SK-N-SH treated with all-trans-retinoic acid at 6 μM for 48 hours (cell line): ENCODE results near the gene GYG1.

Experiments used
- PPARA ChIP-seq: fragments of 250-450 bp; sonication (Bioruptor Pico); IDR thresholded peaks from 2 replicates; pipeline ENCODE4 v1.5.0; 2020; ENCODE audit warnings: mild to moderate bottlenecking, borderline replicate concordance
- ZFP3 ChIP-seq: fragments of 250-450 bp; sonication (Bioruptor Pico); IDR thresholded peaks from 2 replicates; pipeline ENCODE4 v1.5.0; 2020; ENCODE audit warnings: mild to moderate bottlenecking, moderate library complexity
- ZFP30 ChIP-seq: fragments of 450-650 bp; formaldehyde crosslinking; IDR thresholded peaks from 2 replicates; pipeline ENCODE4 v1.5.0; 2022; ENCODE audit warnings: mild to moderate bottlenecking, moderate library complexity
- TF ChIP-seq, protein P1 (sequence below): fragments of 250-450 bp; sonication (Bioruptor Pico); IDR thresholded peaks from 2 replicates; pipeline ENCODE4 v1.8.0; 2020; ENCODE audit warnings: mild to moderate bottlenecking, moderate library complexity, borderline replicate concordance
- TF ChIP-seq, protein P2 (sequence below): fragments of 250-450 bp; sonication (Bioruptor Pico); IDR thresholded peaks from 2 replicates; pipeline ENCODE4 v1.5.1; 2020; ENCODE audit warnings: low read depth, mild to moderate bottlenecking, moderate library complexity

DNA sequence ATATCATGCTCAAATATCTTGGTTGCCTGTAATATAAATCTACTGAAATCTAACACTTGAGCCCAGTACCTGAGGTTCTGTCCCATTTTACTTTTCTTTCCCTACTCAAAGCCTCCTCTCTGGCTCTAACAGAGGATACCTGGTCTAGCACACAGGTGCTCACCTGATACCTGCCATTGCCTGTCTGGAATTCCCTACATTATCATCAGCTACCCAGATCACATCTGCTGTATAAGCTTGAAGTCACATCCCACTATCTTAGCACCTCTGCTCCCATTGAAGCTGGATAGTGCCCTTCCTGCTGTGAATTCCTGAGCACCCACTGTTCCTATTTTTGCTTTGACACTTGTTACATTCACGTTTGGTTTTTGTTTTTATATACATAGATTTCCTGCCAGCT, 30.5 kb downstream of the GYG1 start:
- TF ChIP-seq ZFP30 (CRISPR knock-in tag) (no peak), PPARA (no peak), ZFP3 (CRISPR knock-in tag) (no peak)
- TF ChIP-seq, protein P1, sequence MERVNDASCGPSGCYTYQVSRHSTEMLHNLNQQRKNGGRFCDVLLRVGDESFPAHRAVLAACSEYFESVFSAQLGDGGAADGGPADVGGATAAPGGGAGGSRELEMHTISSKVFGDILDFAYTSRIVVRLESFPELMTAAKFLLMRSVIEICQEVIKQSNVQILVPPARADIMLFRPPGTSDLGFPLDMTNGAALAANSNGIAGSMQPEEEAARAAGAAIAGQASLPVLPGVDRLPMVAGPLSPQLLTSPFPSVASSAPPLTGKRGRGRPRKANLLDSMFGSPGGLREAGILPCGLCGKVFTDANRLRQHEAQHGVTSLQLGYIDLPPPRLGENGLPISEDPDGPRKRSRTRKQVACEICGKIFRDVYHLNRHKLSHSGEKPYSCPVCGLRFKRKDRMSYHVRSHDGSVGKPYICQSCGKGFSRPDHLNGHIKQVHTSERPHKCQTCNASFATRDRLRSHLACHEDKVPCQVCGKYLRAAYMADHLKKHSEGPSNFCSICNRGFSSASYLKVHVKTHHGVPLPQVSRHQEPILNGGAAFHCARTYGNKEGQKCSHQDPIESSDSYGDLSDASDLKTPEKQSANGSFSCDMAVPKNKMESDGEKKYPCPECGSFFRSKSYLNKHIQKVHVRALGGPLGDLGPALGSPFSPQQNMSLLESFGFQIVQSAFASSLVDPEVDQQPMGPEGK (CRISPR knock-in tag), result no peak
- TF ChIP-seq, protein P2, sequence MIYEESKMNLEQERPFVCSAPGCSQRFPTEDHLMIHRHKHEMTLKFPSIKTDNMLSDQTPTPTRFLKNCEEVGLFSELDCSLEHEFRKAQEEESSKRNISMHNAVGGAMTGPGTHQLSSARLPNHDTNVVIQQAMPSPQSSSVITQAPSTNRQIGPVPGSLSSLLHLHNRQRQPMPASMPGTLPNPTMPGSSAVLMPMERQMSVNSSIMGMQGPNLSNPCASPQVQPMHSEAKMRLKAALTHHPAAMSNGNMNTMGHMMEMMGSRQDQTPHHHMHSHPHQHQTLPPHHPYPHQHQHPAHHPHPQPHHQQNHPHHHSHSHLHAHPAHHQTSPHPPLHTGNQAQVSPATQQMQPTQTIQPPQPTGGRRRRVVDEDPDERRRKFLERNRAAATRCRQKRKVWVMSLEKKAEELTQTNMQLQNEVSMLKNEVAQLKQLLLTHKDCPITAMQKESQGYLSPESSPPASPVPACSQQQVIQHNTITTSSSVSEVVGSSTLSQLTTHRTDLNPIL (CRISPR knock-in tag), result no peak
